Measurements from ENCODE around the gene OLIG2. TPM values are rescaled to one million over a fixed set of nuclear protein-coding genes. Genes with fewer than 3 reads are reported as not detected.
A peak's percentile ranks its signal among the peaks of the same experiment; 100 is the strongest.

OLIG2 gene
- total and polyA plus RNA-seq, 7 experiments from 2014 or later = not detected

GRCh38 chr21:33069994-33070743 lies 44.4 kb downstream of the OLIG2 start, which contains the start of gene OLIG1:
TSS of gene OLIG1 (plus strand) at chr21:33070141. CDS start at chr21:33070247, 106 bp downstream.
- no peaks in the 10 kb centered on the region for H3K36me3 ChIP-seq (ENCODE audit: control insufficient read depth in 2 of 3, insufficient read depth in 3 of 3, low read length in 3 of 3)
- peaks cover 8 to 11% of the 10 kb centered on the region in 2 donors for H3K27me3 ChIP-seq (ENCODE audit: control insufficient read depth in 2 of 2, insufficient read depth in 2 of 2, low read length in 2 of 2)
- peaks cover 10 to 28% (median 24%) of the 10 kb centered on the region in 7 donors for H3K4me1 Mint-ChIP-seq
- H3K36me3 Mint-ChIP-seq = peaks cover 0 to 13% (median 0%) of the 10 kb centered on the region in 5 donors
- peaks cover 0 to 6% (median 0%) of the 10 kb centered on the region in 3 experiments for H3K9me3 ChIP-seq (ENCODE audit: control insufficient read depth in 2 of 3, low read length in 3 of 3)
- ChIA-PET CTCF (no interaction called here), POLR2A (no interaction called here)
- intact Hi-C loops (cut with micrococcal nuclease) = loop anchor here (5.0 kb wide), 2 partner anchors 37 to 48 kb away; no protein-coding TSS in a partner anchor
- peaks cover 54 to 79% (median 71%) of the 10 kb centered on the region in 5 donors for H3K27me3 Mint-ChIP-seq
- peak; percentile 83 for ATAC-seq
- H3K9me3 Mint-ChIP-seq = peaks cover 0 to 10% (median 0%) of the 10 kb centered on the region in 11 donors
- H3K4me3 Mint-ChIP-seq = peak within 1 kb of the TSS; percentile 58 to 88 (median 82)
- no peak within 1 kb of the TSS for H3K27ac ChIP-seq (ENCODE audit: low read depth, low read length)
- DNase-seq = peak in 6 of 9 donors; percentile 14 to 43 (median 22)
- no peak within 1 kb of the TSS for H3K27ac Mint-ChIP-seq
- peak within 1 kb of the TSS; percentile 13 for H3K4me3 ChIP-seq (ENCODE audit: low read length)
- no peaks in the 10 kb centered on the region for H3K4me1 ChIP-seq (ENCODE audit: control insufficient read depth in 2 of 2, insufficient read depth in 2 of 2, low read length in 2 of 2)

- ATAC-seq (no peak), DNase-seq (no peak)
- peaks cover 0 to 13% (median 0%) of the 10 kb centered on the region in 5 donors for H3K36me3 Mint-ChIP-seq
- Histone ChIP-seq H3K27me3 (ENCODE audit: control insufficient read depth in 2 of 2, insufficient read depth in 2 of 2, low read length in 2 of 2) (peaks cover 8 to 11% of the 10 kb centered on the region in 2 donors), H3K9me3 (ENCODE audit: control insufficient read depth in 2 of 3, low read length in 3 of 3) (peaks cover 0 to 6% (median 0%) of the 10 kb centered on the region in 3 experiments), H3K4me3 (ENCODE audit: low read length) (no peak overlapping the region), H3K27ac (ENCODE audit: low read depth, low read length) (no peak overlapping the region), H3K4me1 (ENCODE audit: control insufficient read depth in 2 of 2, insufficient read depth in 2 of 2, low read length in 2 of 2) (no peaks in the 10 kb centered on the region), H3K36me3 (ENCODE audit: control insufficient read depth in 2 of 3, insufficient read depth in 3 of 3, low read length in 3 of 3) (no peaks in the 10 kb centered on the region)
- H3K4me1 Mint-ChIP-seq = peaks cover 10 to 28% (median 23%) of the 10 kb centered on the region in 7 donors
- CTCF ChIA-PET = no interaction called here
- H3K4me3 Mint-ChIP-seq = peak overlapping the region in 5 of 10 donors; percentile 32 to 88 (median 76)
- POLR2A ChIA-PET = no interaction called here
- H3K9me3 Mint-ChIP-seq = peaks cover 0 to 10% (median 0%) of the 10 kb centered on the region in 11 donors
- H3K27me3 Mint-ChIP-seq = peaks cover 51 to 79% (median 67%) of the 10 kb centered on the region in 5 donors
- no peak overlapping the region for H3K27ac Mint-ChIP-seq
- intact Hi-C loops (cut with micrococcal nuclease) = loop anchor here (5.0 kb wide), 2 partner anchors 37 to 48 kb away; no protein-coding TSS in a partner anchor
Measured at GRCh38 chr21:33070744-33070997, 44.9 kb downstream of the OLIG2 start.

GRCh38 chr21:33070998-33071769 lies 45.4 kb downstream of the OLIG2 start:
- peaks cover 0 to 11% (median 0%) of the 10 kb centered on the region in 5 donors for H3K36me3 Mint-ChIP-seq
- H3K4me1 ChIP-seq (ENCODE audit: control insufficient read depth in 2 of 2, insufficient read depth in 2 of 2, low read length in 2 of 2) = no peaks in the 10 kb centered on the region
- H3K4me1 Mint-ChIP-seq = peaks cover 10 to 28% (median 23%) of the 10 kb centered on the region in 7 donors
- H3K36me3 ChIP-seq (ENCODE audit: control insufficient read depth in 2 of 3, insufficient read depth in 3 of 3, low read length in 3 of 3) = no peaks in the 10 kb centered on the region
- peaks cover 8 to 11% of the 10 kb centered on the region in 2 donors for H3K27me3 ChIP-seq (ENCODE audit: control insufficient read depth in 2 of 2, insufficient read depth in 2 of 2, low read length in 2 of 2)
- H3K9me3 ChIP-seq (ENCODE audit: control insufficient read depth in 2 of 3, low read length in 3 of 3) = peaks cover 0 to 6% (median 0%) of the 10 kb centered on the region in 3 experiments
- ChIA-PET CTCF (interaction anchor here (0.6 kb wide), 1 partner anchor 262 kb away, joined by 4 read pairs; no protein-coding TSS in a partner anchor), POLR2A (no interaction called here)
- peak; percentile 23 for ATAC-seq
- H3K4me3 Mint-ChIP-seq = peak overlapping the region; percentile 58 to 88 (median 82)
- H3K27me3 Mint-ChIP-seq = peaks cover 52 to 81% (median 67%) of the 10 kb centered on the region in 5 donors
- peak in 6 of 9 donors; percentile 4 to 25 (median 19) for DNase-seq
- peak overlapping the region; percentile 12 for H3K4me3 ChIP-seq (ENCODE audit: low read length)
- no peak overlapping the region for H3K27ac Mint-ChIP-seq
- no peak overlapping the region for H3K27ac ChIP-seq (ENCODE audit: low read depth, low read length)
- peaks cover 0 to 10% (median 0%) of the 10 kb centered on the region in 11 donors for H3K9me3 Mint-ChIP-seq
- intact Hi-C loops (cut with micrococcal nuclease) = loop anchor here (5.0 kb wide), 2 partner anchors 36 to 49 kb away; no protein-coding TSS in a partner anchor

- intact Hi-C loops (cut with micrococcal nuclease) = loop anchor here (5.0 kb wide), 2 partner anchors 35 to 50 kb away; no protein-coding TSS in a partner anchor
Measured at GRCh38 chr21:33071770-33072306, 46.1 kb downstream of the OLIG2 start.

GRCh38 chr21:33073636-33074035 lies 47.9 kb downstream of the OLIG2 start:
- intact Hi-C loops (cut with micrococcal nuclease) = loop anchor here (5.0 kb wide), 2 partner anchors 34 to 51 kb away; no protein-coding TSS in a partner anchor
- Mint-ChIP-seq H3K36me3 (peaks cover 0 to 3% (median 0%) of the 10 kb centered on the region in 5 donors), H3K4me1 (peaks cover 6 to 31% (median 20%) of the 10 kb centered on the region in 7 donors), H3K4me3 (no peak overlapping the region), H3K27me3 (peaks cover 37 to 79% (median 64%) of the 10 kb centered on the region in 5 donors), H3K27ac (no peak overlapping the region), H3K9me3 (peaks cover 0 to 6% (median 0%) of the 10 kb centered on the region in 11 donors)
- ATAC-seq (no peak), DNase-seq (no peak)
- no peaks in the 10 kb centered on the region for H3K36me3 ChIP-seq (ENCODE audit: control insufficient read depth in 2 of 3, insufficient read depth in 3 of 3, low read length in 3 of 3)
- H3K27me3 ChIP-seq (ENCODE audit: control insufficient read depth in 2 of 2, insufficient read depth in 2 of 2, low read length in 2 of 2) = peaks cover 7 to 8% of the 10 kb centered on the region in 2 donors
- no peaks in the 10 kb centered on the region for H3K4me1 ChIP-seq (ENCODE audit: control insufficient read depth in 2 of 2, insufficient read depth in 2 of 2, low read length in 2 of 2)
- peaks cover 0 to 6% (median 0%) of the 10 kb centered on the region in 3 experiments for H3K9me3 ChIP-seq (ENCODE audit: control insufficient read depth in 2 of 3, low read length in 3 of 3)
- H3K4me3 ChIP-seq (ENCODE audit: low read length) = no peak overlapping the region
- H3K27ac ChIP-seq (ENCODE audit: low read depth, low read length) = no peak overlapping the region
- CTCF ChIA-PET = no interaction called here
- POLR2A ChIA-PET = no interaction called here

More at GRCh38 chr21:33071770-33072306, 46.1 kb downstream of the OLIG2 start:
- CTCF ChIA-PET = interaction anchor here (0.6 kb wide), 1 partner anchor 261 kb away, joined by 4 read pairs; no protein-coding TSS in a partner anchor
- ATAC-seq = no peak
- DNase-seq = peak in 4 of 9 donors; percentile 4 to 23 (median 6)
- Mint-ChIP-seq H3K27me3 (peaks cover 48 to 79% (median 66%) of the 10 kb centered on the region in 5 donors), H3K4me1 (peaks cover 10 to 28% (median 23%) of the 10 kb centered on the region in 7 donors), H3K4me3 (peak overlapping the region; percentile 58 to 88 (median 82)), H3K9me3 (peaks cover 0 to 10% (median 0%) of the 10 kb centered on the region in 11 donors), H3K36me3 (peaks cover 0 to 5% (median 0%) of the 10 kb centered on the region in 5 donors), H3K27ac (no peak overlapping the region)
- peaks cover 7 to 8% of the 10 kb centered on the region in 2 donors for H3K27me3 ChIP-seq (ENCODE audit: control insufficient read depth in 2 of 2, insufficient read depth in 2 of 2, low read length in 2 of 2)
- H3K36me3 ChIP-seq (ENCODE audit: control insufficient read depth in 2 of 3, insufficient read depth in 3 of 3, low read length in 3 of 3) = no peaks in the 10 kb centered on the region
- no peaks in the 10 kb centered on the region for H3K4me1 ChIP-seq (ENCODE audit: control insufficient read depth in 2 of 2, insufficient read depth in 2 of 2, low read length in 2 of 2)
- H3K4me3 ChIP-seq (ENCODE audit: low read length) = peak overlapping the region; percentile 12
- peaks cover 0 to 6% (median 0%) of the 10 kb centered on the region in 3 experiments for H3K9me3 ChIP-seq (ENCODE audit: control insufficient read depth in 2 of 3, low read length in 3 of 3)
- no peak overlapping the region for H3K27ac ChIP-seq (ENCODE audit: low read depth, low read length)
- POLR2A ChIA-PET = no interaction called here

GRCh38 chr21:33075128-33075527 lies 49.4 kb downstream of the OLIG2 start:
- H3K36me3 Mint-ChIP-seq = peaks cover 0 to 3% (median 0%) of the 10 kb centered on the region in 5 donors
- H3K9me3 Mint-ChIP-seq = no peaks in the 10 kb centered on the region
- ChIA-PET POLR2A (no interaction called here), CTCF (interaction anchor here (0.6 kb wide), 1 partner anchor 21 kb away, joined by 3 read pairs; no protein-coding TSS in a partner anchor)
- no peak overlapping the region for H3K4me3 ChIP-seq (ENCODE audit: low read length)
- intact Hi-C loops (cut with micrococcal nuclease) = no loop called here
- H3K27ac ChIP-seq (ENCODE audit: low read depth, low read length) = no peak overlapping the region
- peaks cover 6 to 22% (median 12%) of the 10 kb centered on the region in 7 donors for H3K4me1 Mint-ChIP-seq
- no peaks in the 10 kb centered on the region for H3K4me1 ChIP-seq (ENCODE audit: control insufficient read depth in 2 of 2, insufficient read depth in 2 of 2, low read length in 2 of 2)
- H3K9me3 ChIP-seq (ENCODE audit: control insufficient read depth in 2 of 3, low read length in 3 of 3) = no peaks in the 10 kb centered on the region
- ATAC-seq (no peak), DNase-seq (no peak)
- no peak overlapping the region for H3K4me3 Mint-ChIP-seq
- H3K36me3 ChIP-seq (ENCODE audit: control insufficient read depth in 2 of 3, insufficient read depth in 3 of 3, low read length in 3 of 3) = no peaks in the 10 kb centered on the region
- H3K27ac Mint-ChIP-seq = no peak overlapping the region
- peaks cover 28 to 69% (median 54%) of the 10 kb centered on the region in 5 donors for H3K27me3 Mint-ChIP-seq
- peaks cover 3 to 7% of the 10 kb centered on the region in 2 donors for H3K27me3 ChIP-seq (ENCODE audit: control insufficient read depth in 2 of 2, insufficient read depth in 2 of 2, low read length in 2 of 2)

All from naive thymus-derived CD4-positive, alpha-beta T cell (primary cell).